Adrenal gland (tissue), 5 donors: ENCODE measurements around the gene VIPR2.

Source experiments
- CTCF ChIP-seq, 6 experiments: fragments of 450-650 bp in 4 of 6; fragments of 200-600 bp in 2 of 6; sonication (generic) in 1 of 6; IDR thresholded peaks; 1 replicate in 5 of 6; 2 replicates in 1 of 6; pipeline versions ENCODE4 v1.5.1 to v1.8.0; 2016 to 2021; ENCODE audit warnings: antibody characterized with exemption in 6 of 6, mild to moderate bottlenecking in 2 of 6, moderate library complexity in 1 of 6
- POLR2A ChIP-seq, 2 donors: fragments of 450-650 bp; IDR thresholded peaks; one replicate each; pipeline ENCODE4 v1.6.1; 2017; ENCODE audit warnings: antibody characterized with exemption in 2 of 2, mild to moderate bottlenecking in 2 of 2, moderate library complexity in 1 of 2
- donor health status: DM: no; HTN: no; CAD: no.

- TF ChIP-seq CTCF (IDR thresholded peaks at IDR 0.05), result no peak
- TF ChIP-seq POLR2A (IDR thresholded peaks at IDR 0.05), result no peak
Observed at GRCh38 chr7:159015081-159015453, 129.6 kb downstream of the VIPR2 start.
